Subcutaneous adipose tissue (tissue), 4 donors: ENCODE data around the gene MYL12A. TPM values are rescaled to one million over a fixed set of nuclear protein-coding genes. Genes with fewer than 3 reads are reported as not detected.

Experiments used
- total RNA-seq, 4 donors: library from RNA; depleted of rRNA; stranded (reverse); fragments of >200 nt; gene quantifications; one replicate each; pipeline ENCODE4 v1.1.0, GENCODE V29; 2016
- TF ChIP-seq, protein P1 (sequence below): fragments of 450-650 bp; IDR thresholded peaks from one replicate; pipeline ENCODE4 v1.5.1; 2016; ENCODE audit warnings: low read depth, mild to moderate bottlenecking, control low read depth, antibody characterized with exemption, moderate library complexity

Gene MYL12A
- total RNA-seq, 4 donors from 2014 or later = 491 to 829 (median 530) TPM

DNA sequence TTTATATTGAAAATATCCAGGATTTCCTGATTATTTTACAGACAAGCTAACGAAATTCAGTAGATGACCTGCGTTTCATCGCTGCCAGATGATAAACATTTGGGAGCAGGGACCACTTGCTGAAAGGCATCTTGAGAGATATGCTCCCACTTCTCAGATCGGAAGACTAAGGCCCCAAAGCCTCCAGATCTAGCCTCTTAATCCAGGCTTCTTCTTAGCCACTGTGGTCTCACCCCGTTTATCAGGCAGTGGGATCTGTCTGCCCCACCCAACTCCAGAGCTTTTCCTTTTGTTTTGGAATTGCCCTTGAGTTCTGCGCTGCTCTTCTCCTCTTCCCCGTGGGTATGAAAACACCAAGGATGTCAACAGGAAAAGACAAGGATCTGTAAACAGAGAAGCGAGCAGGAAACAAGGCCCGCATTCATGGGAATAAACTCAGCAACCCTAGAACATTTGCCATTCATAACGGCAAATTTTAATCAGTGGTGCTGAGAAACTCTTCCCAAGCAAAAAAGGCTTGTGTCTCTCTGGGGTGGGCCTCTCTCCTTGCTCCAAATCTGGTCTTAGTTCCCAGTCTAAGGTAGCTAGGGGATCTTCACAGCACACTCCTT is 35.8 kb downstream of the MYL12A start:
- TF ChIP-seq, protein P1, sequence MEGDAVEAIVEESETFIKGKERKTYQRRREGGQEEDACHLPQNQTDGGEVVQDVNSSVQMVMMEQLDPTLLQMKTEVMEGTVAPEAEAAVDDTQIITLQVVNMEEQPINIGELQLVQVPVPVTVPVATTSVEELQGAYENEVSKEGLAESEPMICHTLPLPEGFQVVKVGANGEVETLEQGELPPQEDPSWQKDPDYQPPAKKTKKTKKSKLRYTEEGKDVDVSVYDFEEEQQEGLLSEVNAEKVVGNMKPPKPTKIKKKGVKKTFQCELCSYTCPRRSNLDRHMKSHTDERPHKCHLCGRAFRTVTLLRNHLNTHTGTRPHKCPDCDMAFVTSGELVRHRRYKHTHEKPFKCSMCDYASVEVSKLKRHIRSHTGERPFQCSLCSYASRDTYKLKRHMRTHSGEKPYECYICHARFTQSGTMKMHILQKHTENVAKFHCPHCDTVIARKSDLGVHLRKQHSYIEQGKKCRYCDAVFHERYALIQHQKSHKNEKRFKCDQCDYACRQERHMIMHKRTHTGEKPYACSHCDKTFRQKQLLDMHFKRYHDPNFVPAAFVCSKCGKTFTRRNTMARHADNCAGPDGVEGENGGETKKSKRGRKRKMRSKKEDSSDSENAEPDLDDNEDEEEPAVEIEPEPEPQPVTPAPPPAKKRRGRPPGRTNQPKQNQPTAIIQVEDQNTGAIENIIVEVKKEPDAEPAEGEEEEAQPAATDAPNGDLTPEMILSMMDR = no peak

DNA sequence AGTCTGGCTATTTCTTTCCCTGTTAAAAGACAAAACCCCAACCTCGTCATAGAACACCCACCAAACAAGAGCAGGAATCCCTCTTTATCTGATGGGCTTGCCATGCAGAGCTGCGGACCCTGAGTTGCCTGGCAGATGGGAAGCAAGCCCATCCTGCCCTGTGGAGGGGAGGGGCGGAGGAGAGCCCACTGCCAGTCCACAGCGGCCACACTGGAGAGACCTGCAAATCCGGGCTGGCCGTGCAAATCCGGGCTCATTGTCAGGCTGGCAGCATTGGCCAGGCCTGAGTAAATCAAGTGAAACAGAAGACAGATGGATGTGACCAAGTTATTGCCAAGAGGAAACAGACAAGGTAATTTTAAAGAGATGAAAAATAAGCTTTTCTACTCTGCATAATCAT is 36.3 kb downstream of the MYL12A start:
- TF ChIP-seq, protein P1 = no peak

DNA sequence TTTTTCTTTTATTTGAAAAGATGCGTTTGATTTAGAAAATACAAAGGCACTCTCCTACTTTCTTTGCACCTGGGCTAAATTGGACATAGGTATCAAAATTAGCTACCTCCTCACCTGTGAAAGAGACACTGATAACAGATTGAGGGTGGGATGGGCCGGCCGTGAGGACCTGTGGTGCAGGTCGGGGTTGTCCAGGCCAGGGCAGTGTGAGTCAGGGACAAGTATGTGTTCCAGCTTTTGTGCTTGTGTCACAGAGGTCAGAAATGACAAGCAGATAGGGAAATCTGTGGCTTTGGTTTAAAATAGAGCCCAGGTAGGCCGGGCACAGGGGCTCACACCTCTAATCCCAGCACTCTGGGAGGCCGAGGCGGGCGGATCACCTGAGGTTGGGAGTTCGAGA is 36.9 kb downstream of the MYL12A start:
- TF ChIP-seq, protein P1 = no peak

DNA sequence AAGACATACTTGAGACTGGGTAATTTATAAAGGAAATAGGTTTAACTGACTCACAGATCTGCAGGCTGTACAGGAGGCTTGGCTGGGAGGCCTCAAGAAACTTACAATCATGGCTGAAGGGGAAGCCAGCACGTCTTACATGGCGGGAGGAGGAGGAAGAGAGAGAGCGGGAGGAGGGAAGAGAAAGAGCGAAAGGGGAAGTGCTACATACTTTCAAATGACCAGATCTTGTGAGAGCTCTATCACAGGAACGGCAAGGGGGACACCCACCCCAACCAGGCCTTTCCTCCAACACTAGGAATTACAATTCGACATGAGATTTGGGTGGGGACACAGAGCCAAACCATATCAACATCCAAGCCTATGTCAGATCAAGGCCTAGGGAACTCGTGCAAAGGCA is 38.6 kb downstream of the MYL12A start:
- TF ChIP-seq, protein P1 = no peak

DNA sequence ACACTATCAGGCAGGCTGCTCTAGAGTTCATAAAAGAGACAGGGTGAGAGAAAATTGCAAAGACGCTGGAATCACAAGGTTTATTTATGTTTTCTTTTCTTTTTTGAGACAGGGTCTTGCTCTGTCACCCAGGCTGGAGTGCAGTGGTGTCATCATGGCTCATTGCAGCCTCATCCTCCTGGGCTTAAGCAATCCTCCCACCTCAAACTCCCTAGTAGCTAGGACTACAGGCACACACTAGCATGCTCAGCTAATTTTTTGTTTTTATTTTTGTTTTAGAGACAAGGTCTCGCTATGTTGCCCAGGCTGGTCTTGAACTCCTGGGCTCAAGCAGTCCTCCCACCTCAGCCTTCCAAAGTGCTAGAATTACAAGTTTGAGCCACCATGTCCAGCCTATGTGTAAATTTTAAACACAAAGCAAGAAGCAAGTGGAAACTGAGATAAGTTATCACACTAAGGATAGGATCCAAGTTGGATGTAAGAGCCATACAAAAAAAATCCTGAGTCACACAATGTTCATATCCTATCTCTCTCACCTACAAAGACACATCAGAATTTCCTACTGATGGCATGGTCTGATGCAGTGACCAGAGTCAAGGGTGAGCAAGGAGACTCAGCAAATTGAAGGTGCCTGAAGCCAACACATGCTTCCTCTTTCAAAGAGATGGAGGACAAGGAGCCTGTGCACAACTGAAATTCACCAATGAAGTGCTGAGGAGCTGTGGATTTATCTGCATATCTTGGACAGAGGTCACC is 45.8 kb downstream of the MYL12A start:
- TF ChIP-seq, protein P1 = no peak

DNA sequence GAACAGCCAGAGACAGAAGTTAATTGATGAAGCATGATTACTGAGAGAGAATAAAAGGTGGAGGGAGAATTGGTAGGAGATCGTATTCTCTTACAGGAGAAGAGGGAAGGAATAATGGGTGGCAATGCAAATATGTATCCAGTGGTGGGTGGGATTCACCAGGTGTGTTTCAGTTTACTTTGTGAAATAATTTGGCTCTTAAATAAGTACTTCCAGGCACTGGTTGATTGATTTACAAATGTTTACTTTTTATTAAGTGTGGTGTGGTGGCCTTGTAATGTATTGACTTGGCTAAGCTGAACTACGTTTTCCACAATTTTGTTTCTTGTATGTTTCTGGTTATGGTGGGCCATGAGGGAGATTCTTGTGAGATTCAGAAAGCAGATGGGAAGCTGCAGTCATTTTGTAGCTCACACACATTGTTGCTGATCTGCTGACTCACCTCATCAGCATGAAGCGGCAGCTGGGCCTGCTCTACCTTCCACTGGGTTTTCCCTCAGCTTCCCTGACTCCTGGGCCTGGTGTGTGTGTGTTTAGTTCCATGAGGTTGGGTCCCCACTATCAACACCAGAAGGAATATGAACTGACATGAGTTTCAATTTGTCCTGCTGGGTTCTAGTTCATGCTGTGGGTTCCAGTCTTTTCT is 47.0 kb downstream of the MYL12A start:
- TF ChIP-seq, protein P1 = no peak
